CD4-positive, alpha-beta T cell treated with Interleukin-21 for 1 hour (primary cell): ENCODE data around the gene CRABP2.

Experiments used
- DNase-seq: peaks from one replicate; pipeline ENCODE4 v3.0.0-alpha.2; 2020

The CRABP2 gene

DNA sequence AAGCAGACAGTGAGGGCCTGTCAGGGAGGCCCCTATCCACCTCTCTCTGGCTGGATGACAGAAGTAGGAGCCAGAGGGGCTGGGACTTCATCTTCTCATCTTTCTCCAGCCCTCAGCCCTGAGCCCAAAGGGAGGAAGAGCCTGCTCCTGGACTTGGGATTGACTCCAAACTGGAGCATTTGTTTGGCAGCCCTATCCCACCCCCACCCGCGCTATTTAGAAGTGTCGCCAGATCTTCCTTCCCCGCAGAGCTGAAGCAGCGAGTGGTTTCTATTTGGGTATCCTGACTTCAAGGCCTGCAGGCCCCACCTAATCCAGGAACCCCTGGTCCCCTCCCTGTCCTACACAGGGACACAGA, 37.8 kb downstream of the CRABP2 start:
- DNase-seq, result no peak

DNA sequence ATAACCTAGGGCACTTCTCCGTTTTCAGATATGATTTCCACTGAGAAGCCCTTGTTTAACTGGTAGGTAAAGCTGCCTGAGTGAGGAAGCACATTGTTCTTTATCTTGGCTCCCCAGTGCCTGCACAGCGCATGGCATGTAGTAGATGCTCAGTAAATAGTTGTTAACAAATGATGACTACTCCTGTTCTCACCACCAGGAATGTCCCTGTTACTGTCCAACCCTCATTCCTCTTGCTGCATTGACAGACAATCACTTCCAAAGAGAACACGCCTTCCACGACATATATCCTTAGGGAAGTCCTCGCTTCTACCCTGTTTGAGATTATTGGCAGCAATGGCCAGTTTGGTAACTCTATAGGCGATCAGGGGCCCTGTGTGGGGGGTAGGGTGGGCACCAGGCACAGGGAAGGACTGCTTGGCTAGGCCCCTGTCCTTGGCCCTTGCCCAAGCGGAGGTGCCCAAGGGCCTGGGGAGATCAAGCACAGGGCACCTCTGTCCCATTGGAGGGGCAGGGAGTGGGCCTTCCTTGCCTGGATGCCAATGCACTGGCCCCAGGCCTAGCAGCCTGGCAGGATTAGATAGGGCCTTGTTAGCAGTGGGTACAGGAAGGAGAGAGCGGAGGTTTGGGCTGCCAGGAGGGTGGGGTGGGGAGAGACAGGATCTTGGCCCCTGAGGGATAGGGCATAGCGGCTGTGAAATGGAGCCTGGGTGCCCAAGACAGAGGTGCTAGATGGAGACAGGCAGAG, 38.3 kb downstream of the CRABP2 start:
- DNase-seq, result no peak

DNA sequence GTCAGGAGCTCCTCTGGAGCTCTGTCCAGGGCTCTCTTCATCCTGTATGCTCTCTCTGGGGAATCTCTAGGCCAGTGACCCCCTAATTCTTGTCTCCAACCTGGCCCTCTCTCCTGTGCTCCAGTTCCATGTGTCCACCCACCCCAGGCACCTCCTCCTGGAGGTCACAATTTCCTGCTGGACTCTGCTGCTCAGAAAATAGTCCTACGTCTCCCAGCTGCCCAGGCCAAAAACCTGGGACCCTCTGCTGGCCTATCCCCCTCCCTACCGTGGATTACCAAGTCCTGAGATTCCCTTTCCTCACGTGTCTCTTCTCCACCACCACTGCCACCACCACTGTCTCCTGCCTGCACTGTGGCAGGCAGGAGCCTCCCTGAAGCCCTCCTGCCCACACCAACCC, 39.8 kb downstream of the CRABP2 start:
- DNase-seq, result no peak

DNA sequence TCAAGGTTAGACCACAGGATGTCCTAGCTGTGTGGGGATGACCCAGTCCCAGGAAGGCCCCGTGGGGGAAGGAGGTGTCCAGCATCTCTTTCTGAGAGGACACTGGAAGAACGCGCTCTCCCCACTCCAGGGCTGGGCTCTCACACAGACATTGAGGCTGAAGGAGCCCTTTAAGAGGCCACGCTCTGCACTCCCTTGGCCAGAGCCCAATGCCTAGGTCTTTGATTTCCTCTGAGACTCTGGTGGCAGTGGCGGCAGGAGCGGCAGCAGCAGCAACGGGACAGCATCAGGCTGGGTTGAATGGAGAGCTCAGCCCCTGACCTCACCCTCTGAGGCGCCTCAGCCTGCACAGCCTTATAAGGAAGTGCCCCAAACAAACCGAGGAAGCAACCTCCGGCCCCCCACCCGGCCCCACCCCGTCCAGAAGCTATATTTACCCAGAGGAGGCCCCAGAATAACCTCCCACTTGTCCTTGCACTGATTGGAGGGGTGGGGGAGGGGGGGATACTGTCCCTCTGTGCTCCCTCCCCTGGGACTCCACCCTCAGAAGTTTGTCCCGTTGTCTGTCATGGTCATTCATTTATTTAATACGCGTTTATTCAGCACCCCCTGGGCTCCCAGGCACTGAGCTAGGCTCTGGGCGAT, 40.5 kb downstream of the CRABP2 start:
- DNase-seq, result no peak

DNA sequence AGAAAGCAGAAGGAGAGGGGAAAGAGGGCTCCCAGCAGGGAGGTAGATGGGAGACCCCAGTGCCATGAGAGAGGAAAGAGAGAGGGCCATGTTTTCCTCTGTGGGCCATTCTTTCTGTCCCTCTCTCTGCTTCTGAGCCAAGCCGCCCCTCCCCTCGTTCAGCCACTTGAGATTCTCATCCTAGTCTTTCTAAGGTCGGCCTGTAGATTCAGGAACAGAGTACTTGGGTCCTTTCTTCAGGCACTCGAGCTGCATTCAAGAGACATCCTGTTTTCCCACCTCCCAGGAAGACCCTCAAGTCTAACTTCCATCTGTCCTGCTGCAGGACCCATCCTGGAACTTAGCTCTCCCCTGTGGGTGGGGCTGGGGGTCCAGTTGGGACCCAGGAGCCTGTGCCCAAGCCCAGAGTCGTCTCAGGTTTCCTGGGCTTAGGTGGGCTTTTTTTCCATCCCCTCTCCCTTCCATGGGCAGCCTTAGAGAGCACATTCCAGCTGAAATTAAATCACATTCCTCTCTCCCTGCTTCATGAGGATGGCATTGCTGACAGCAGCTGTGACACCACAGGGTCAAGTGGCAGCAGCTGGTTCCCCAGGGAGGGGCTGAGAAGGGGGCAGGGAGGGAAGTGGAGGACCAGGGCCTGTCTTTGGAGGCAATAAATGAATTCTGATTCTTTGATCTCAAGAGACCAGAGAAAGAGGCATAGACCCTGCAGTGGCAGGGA, 41.2 kb downstream of the CRABP2 start:
- DNase-seq, result no peak

DNA sequence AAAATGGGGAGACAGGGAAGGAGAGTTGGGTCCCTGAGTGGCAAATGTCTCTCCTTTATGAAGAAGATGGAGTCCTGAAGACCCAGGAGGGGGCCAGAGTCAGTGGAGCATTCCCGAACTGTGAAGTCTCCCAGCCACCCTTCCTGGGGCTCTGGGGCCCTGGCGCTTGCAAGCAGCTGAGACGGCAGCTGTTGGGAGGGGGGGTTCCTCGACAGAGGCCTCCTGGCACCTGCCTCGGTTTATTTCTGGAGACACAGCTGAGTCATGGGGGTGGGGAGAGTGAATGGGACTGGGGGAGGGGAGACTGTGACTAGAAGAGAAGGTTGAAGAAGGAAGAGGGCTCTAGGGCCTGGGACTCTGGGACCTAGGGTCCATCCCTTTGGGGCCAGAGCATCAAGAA, 42.2 kb downstream of the CRABP2 start:
- no peak for DNase-seq

DNA sequence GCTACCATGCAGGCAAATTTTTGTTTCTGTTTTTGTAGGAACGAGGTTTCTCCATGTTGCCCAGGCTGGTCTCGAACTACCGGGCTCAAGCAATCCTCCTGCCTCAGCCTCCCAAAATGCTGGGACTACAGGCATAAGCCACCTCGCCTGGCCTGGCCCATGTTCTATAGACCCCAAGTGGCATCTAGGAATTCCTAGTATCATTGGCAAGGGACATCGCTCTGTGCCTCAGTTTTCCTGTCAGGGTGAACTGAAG, 42.7 kb downstream of the CRABP2 start:
- DNase-seq, result no peak

DNA sequence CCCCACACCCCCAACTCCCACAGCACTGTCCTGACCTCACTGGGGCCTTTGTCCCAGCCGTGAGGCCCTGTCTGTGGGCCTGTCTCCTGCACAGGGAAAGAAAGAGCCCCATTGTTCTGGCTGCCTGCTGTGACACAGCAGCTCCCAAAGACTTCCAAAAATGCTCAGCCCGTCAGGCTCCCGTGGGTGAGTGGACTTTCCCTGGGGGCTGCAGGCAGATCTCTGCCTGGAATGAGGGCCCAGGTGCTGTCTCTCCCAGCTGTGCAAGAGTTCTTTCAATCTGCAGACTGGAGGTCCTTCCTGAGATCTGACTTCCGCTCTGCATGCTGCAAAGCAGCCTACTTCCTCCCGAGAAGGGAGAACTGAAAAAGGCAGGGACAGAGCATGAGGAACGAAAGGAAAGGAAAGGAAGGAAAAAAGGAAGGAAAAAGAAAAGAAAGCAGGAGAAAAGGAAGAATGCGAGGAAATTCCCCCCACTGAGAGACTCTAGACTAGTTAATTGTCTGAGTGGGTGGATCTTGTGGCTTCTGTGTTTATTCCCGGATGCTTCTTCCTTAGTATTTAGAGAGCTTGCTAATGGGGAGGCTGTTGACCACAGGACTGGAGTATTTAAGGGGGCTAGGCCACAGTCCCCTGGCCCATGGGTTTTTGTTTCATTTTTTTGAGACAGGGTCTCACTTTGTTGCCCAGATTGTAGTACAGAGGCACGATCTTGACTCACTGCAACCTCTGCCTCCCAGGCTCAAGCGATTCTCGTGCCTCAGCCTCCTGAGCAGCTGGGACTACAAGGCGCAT, 43.2 kb downstream of the CRABP2 start:
- no peak for DNase-seq

DNA sequence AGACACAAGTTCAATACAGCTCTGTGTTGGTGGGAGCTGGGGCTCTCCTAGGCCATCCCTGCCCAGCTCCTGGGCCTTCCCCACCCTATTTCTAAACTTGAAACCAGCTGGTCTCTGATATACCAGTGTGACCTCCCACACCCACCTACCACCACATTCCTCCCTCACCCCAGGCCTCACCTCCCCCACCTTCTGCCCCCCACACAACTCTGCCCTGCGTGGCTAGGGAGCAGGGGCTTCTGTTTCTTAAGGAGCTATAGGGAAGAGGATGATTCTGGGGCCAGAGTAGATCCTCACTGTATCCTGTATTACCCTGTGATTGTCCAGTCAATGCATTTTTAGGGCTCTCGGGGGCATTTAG, 44.7 kb downstream of the CRABP2 start:
- no peak for DNase-seq

DNA sequence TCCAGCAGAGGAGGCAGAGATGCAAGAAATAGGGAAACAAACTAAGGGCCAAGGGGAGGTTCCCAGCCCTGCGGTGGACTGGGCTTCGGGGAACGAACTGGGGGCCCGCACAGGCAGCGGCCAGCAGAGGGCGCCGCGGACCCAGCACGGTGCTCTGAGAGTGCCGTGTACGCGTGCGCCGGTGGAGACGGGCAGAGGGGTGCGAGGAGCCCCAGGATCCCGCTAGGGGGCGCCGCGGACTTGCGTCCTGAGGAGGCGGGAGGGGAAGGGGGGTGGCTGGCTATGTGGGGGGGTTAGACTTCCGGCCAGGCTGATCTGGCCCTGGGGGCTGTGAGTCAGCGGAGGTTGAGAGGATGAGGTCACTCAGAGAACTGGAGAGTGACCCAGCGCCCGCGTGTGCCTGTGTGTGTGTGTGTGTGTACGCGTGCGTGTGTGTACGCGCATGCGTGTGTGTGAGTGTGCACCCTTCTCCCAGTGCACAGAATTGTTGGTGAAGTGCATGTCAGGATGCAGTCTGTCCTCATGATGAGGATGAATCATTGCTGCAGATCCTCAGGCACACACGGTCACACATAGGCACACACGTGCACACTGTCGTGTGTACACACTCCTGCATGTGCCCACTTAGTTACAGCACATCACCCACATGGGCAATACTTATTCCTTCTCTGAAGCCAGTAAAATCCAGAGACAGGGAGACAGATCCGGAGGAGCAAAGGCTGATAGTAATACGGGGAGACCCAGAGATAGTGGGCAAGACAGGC, 45.2 kb downstream of the CRABP2 start:
- DNase-seq, result peak; percentile 92

DNA sequence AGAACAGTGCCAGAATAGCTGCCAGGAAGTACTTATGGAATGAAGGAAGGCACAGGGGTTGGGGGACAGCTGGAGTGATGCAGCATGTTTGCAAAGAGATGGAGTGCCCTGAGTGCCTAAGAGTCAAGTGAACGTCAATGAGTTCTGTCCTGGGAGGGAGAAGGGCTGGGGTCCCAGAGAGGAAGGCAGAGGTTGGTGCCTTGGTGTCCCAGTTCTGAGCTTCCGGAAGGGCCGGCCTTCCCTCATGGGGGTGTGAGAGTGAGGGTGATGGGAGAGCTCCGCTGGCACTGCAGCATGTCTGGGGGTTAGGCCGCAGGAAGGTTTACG, 45.8 kb downstream of the CRABP2 start:
- DNase-seq, result no peak

DNA sequence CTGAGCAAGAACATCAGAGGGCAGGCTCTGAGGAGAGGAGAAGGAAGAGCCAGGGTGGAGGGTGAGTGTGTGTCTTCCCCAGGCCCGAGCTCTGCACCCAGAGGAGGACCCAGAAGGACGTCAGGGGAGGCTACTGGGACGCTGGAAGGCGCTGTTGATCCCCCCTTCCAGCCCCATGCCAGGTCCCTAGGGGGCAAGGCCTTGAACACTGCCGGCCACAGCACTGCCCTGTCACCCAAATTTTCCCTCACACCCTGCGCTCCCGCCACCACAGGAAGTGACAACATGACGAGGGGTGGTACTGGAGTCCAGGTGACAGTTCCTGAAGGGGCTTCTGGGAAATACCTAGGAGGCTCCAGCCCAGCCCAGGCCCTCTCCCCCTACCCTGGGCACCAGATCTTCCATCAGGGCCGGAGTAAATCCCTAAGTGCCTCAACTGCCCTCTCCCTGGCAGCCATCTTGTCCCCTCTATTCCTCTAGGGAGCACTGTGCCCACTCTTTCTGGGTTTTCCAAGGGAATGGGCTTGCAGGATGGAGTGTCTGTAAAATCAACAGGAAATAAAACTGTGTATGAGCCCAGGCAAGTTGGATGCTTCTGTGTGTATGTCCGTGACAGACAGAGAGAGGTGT, 46.3 kb downstream of the CRABP2 start:
- DNase-seq, result no peak

DNA sequence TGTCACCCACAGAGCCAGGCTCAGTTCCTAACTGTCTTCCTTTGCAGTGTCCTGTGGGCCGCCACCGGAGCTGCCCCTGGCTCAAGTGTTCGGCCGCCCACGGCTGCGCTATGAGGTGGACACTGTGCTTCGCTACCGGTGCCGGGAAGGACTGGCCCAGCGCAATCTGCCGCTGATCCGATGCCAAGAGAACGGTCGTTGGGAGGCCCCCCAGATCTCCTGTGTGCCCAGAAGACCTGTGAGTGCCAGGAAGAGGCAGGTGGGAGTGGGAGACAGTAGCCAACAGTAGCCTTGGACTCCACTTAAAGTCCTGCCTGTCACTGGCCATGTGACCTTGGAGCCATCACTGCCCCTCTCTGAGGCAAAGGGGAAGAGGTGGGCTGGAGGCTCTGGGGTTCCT, 46.9 kb downstream of the CRABP2 start:
- DNase-seq, result no peak

DNA sequence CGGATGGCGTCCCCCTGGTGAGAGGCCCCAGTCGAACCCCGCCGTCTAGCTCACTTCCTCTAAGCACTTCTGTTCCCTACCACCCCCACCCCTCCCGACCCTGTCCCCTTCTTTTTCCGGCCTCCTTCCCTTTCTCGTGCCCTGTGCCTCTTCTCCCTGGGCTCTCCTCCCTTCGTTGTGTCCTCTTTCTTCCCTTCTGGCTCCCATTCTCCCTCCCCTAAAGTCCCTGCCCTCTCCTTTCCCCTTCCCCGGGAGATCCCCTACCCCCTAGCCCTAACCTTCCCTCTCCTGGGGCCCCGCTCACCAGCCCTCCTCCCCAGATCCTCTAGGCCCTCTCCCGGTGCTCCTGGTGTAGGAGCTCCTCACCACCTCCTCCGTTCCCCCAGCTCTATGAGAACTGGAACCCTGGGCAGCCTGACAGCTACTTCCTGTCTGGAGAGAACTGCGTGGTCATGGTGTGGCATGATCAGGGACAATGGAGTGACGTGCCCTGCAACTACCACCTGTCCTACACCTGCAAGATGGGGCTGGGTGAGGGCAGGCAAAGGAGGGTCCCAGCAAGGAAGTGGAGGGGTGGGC, 47.6 kb downstream of the CRABP2 start:
- DNase-seq, result no peak

DNA sequence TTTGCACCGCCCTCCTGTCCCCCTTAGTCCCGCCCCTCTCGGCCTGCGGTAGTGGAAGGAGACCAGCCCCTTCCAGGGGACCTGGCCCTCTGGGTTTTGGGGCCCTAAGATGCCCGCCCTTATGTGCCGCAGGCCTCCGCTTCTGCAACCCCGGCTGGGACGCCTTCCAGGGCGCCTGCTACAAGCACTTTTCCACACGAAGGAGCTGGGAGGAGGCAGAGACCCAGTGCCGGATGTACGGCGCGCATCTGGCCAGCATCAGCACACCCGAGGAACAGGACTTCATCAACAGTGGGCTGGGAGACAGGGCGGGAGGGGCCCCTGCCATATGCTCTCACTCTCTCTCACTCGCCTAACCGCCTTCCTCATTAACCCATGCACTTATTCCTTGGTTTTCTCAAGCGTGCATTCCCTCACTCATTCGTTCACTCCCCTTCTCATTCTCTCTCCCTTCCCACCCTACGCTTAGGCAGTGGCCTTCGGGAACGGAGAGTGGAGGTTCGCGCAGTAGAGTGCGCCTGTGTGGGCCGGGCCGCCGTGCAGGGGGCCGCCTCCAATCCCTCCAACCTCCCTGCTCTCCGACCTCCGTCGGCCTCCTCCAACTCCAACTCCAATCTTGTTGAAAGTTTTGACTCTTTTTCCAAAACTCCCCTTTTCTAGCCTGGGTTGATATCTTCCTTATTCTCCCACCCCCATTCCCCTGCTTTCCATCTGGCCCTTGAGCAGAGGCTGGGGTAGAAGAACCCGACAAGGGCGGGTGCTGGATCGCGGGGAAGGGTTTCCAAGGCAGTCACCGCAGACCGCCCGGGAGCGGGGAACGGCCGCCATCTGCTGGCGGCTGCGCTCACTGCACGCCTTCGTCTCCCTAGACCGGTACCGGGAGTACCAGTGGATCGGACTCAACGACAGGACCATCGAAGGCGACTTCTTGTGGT, 48.3 kb downstream of the CRABP2 start:
- DNase-seq, result peak; percentile 76

DNA sequence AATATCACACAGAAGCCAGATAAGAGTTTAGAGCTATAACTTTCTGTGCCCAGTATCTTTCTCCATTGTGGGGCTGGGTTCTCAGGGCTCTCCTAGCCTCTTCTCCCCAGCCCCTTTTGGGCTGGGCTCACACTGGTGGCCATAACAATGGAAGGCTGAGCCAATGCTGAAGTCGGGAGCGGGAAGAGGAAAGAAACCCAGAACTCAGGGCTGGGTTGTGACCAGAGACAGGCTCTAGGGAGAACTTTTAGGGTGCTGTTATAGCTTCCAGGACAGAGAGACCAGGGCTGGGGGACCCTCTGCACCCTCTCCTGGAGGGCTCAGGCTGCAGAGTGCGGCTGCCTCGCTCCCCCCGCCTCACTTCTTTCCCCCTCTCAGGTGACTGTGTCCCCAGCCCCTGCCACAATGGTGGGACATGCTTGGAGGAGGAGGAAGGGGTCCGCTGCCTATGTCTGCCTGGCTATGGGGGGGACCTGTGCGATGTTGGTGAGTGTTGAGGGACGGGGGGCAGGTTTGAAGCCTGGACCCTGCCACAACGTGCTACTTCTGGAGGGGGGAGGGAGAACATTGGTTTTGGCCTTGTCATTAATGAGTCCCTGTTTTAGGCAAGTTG, 49.4 kb downstream of the CRABP2 start:
- no peak for DNase-seq

DNA sequence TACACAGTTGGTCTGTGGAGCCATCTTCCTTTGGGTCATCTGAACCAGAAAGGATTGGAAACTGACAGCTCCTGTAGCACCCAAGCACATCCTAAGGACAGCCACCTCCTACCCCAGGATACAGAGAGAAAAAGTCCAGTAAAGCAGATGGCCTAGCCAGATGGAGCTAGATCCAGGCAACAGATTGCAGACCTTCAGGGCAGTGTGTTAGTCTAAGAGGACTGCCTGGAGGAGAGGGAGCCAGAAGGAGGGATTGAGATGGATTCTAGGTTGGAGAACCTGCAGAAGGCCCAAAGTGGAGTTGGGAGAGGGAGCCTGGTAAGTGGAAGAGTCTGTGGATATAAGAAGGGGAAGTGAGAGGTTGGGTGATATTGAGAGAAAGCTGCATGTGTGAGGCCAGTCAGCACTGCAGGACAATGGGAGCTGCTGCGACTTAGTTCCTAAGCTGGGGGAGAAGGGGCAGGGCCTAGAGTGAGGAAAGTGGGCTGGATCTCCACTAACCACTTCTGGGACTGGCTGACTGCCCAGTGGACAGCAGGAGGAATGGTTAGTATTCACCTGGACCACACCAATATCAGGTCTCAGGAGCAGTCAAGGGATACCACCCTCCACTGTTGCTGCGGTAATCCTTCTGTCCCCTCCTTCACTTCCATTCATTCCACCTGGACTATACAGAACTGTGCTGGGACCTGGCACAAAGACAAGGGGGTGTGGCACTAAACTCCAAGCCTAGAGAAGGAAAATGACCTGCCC, 50.1 kb downstream of the CRABP2 start:
- DNase-seq, result no peak

DNA sequence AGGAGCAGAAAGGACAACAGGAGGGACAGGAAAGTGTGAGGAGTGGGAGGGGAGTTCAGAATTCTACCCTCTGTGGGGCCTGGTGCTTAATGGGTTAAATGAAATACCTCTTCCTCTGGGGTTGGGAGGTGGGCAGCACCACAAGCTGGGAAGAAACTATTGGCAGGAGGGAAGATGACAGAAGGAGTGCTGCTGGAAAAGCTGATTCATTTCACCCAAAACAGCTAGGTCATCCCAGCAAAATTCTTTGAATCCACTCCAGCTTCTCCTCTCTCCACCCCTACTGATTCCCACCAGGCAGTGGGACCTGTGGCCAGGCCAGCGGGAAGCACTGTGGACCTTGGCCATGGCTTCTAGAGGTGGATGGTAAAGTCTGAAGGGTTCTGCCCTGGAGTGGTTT, 50.7 kb downstream of the CRABP2 start:
- no peak for DNase-seq

DNA sequence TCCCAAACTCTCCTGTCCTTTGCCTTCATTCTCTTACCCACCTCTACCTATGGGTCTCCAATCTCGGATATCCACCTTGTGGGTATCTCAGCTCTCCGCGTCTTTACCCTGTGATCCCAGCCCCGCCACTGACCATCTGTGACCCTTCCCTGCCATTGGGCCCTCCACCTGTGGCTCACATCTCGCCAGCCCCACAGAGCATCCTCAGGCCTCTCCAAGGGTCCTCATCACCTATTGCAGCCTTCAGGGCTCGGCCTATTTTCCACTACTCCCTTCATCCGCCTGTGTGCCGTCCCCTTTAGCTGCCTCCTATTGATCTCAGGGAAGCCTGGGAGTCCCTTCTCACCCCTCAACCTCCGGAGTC, 52.4 kb downstream of the CRABP2 start:
- no peak for DNase-seq
